ENCODE results near the gene TBL1XR1.

The TBL1XR1 gene

DNA sequence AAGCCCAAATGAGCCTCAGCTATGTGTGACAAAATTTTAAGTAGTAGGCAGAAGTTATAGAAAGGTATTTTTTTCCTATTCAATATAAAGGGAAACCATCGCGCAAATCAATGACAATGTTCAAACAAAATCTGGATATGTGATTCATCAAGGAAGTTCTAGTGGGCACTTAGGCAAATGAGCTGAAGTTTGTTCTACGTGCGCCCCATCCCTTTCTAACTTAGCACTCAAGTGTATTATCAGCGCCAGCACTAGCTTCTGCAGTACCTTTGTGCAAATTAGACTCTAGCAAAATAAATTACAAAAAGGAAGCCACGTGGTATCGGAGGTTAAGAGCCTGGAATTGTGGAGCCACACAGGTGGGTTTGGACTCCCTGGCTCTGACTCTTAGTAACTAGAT is 91.1 kb downstream of the TBL1XR1 start:
- no peak for DNase-seq

DNA sequence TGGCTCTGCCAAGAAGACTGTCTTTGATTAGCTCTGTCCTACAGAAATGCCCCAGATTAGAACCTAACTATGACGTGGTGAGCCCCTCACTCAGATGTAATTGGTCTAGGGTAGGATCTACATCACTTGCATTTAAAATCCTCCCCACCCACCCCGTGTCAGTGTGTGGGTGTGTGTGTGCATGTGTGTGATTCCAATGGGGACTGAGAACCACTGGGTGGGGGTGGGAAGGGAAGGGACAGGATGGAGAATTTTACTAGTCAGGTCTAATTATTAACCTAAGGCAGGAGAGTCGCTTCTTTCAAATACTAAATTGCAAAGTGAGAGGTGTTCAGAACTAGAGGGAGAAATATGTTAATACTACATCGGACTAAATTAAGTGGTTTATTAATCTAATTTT is 91.7 kb downstream of the TBL1XR1 start:
- DNase-seq, result no peak

DNA sequence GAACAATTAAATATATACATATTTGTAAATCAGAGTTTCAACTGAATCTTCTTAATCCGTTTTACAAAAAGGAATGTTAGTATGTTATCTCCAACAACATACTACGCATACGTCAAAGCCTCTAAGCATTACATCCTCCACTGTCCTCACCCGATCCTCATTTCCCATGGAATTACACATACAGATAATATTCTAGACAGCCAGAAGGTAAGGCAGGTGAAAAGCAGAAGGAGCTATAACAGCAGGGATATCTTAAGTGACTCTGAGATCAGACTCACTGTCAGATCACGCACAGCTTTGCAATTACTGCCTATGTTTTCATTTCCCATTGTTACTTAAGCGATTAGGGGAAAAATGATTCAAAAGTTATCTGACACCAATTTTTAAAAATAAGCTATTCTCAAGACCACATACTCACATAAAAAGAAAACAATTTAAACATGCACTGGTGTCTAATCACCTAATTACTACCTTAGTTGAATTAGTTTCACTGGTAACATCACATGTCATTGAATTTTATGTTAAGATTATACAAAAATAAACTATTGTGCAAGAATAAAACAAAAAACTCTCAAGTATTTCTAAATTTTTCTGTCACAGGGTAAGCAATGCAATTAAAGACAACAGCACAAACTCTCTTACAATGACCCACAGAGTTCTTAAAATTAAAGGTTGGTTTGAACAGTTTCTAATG is 92.8 kb downstream of the TBL1XR1 start:
- DNase-seq, result peak; percentile 13

DNA sequence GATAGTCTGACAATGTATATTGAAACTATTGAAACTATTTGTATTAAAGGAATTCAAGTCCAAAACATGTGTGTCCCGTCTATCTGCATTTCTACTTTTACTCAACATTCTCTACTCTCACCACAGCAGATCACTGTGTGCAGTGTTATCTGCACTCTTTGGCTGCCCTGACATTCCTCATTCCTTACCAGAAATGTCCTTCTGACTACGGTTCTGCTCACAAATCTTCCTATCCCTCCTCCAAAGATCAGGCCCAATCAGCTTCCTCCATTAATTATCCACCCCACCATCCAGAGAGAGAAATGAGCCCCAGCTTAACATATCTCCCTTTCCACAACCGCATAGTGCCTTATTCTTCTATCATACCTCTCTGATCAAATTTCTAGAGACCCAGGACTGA is 94.7 kb downstream of the TBL1XR1 start:
- DNase-seq, result no peak

DNA sequence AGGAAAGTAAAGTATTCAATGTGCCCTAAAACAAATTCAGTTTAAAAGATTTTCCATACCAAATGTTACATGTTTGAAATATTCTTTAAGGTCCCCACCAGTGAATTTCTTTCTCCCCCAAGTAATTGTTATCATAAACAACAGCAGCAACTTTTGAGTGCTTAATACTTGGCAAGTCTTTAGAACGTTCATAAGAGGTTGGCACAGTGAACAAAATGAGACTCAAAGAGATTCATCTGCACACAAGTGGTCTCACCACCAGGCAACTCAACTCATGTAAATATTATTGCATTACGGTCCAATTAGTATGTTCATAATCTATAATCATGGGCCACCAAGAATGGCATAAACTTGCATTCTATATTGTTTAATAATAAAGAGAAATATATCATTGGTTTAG is 98.7 kb downstream of the TBL1XR1 start:
- DNase-seq, result no peak

DNA sequence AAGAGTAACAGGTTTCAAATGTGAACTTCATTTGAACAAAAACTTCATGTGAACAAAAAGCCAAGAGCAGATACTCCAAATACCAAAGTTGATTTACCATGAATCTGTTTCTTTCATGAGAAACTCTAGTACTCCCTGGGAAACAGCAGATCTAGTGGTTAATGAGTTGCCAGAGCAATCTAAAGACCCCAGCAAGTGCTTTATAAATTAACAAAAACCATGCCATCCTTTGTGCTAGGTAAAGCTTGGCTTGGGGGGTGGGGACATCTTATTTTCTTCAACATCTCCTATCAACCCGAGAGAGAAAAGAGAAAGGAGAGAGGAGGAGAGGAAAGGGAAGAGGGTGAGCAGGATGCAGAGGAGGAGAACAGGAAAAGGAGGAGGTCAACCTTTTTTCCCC is 100.7 kb downstream of the TBL1XR1 start:
- DNase-seq, result no peak

DNA sequence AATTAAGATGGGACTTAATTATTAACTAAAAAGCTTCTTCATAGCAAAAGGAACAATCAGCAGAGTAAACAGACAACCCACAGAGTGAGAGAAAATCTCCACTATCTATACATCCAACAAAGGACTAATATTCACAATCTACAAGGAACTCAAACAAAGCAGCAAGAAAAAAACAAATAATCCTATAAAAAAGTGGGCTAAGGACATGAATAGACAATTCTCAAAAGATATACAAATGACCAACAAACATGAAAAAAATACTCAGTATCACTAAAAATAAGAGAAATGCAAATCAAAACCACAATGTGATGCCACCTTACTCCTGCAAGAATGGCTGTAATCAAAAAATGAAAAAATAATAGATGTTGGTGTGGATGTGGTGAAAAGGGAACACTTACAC is 103.3 kb downstream of the TBL1XR1 start:
- no peak for DNase-seq

DNA sequence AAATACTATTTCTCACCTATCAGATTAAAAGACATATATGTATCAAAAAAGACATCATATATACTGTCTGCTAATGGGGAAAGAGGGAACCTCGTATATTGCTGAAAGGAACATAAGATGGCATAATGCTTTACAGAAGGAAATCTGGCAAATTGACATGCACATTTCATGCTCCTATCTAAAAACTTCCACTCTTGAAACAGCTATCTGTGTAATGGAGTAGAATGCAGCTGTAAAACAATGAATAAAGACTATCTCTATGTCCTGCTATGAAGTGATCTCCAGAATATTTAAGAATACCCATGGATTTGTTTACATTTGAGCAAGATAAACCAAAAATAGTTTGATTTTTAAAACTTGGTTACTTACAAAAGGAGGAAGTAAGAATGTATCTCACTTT is 107.4 kb downstream of the TBL1XR1 start:
- no peak for DNase-seq

DNA sequence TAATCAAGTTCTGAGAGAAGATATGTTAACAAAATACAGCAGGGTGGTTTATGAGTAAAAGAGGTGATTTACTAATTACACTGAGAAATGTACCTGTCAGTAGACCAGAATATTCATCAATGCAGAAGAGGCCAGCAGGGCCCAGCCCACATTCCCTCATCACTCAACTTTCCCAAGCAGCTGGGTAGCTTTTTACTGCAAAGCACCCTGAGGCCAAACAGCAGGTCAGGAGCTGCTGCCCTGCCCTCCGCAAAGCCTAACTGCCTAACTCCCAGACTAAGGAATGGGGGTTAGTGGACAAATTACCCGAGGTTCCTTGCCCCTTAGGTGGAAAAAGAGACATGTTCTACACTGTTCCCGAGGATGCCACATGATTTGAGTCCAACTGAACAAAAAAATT is 108.2 kb downstream of the TBL1XR1 start:
- DNase-seq, result no peak

DNA sequence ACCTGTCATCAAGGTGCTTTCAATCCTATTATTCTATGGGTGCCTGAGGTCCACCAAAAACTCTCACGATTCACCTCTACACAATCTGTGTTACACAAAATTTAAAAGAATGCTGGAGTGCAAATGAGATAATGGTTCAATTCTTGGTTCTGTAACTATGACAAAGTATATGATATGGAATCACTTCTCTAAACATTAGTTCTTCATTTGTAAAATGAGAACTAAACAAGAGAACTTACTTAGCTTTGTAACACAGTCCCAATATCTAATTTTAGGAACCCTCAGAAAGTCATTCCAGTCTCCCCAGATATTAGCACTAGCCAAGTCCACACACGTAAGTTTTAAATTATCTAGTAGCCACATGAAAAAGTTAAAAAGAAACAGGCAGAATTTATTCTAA is 111.5 kb downstream of the TBL1XR1 start:
- DNase-seq, result no peak

DNA sequence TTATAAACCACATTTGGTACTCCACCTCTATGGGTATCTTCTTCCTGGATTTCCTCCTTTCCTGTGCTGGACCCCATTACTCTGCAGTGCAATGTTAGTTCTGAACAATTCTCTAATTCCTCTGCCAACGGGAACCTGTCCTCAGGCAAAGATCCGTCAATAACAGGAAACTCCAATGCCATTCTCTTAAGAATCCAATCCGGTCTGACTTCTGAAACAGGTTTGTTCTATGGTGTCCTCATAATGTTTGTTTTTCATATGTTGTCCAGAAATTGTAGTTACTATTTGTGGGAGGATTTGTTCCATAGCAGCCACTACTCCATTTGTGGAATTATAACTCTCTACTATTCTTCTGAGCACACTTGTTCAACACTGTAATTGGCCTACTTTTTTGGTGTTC is 112.7 kb downstream of the TBL1XR1 start:
- no peak for DNase-seq

DNA sequence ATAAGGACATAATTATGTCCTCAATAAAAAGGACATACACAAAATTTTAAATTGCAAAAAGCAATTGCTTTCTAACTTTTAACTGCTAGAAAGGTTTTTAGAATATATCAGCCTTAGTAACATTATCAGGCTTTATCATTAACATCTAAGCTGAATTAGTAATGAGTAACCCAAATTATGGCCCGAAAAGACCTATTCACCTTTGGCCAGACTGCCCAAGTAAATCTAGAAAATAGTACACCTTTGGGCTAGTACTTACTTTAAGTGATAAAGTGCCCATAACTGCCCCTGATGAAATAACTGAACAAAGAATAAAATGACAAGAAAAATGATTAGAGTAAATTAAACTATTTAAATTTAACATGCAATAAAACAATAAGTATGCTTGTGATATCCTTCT is 117.2 kb downstream of the TBL1XR1 start:
- no peak for DNase-seq

DNA sequence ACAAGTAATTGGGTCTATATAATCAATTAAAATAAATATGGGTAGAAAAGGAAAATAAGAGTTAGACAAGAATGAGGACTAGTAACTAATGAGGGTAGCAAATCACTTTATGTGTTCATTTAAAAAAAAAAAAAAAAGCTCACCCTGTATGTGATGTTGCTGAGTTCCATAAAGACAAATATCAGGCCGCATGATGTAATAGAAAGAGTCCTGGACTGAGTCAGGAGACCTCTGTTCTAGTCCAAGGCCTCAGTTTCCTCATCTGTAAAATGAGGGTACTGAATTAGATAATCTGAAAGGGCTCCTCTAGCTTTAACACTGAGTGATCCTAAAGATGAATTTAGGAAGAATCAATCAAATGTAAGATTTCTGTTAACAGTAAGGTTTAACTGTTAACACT is 117.6 kb downstream of the TBL1XR1 start:
- no peak for DNase-seq

DNA sequence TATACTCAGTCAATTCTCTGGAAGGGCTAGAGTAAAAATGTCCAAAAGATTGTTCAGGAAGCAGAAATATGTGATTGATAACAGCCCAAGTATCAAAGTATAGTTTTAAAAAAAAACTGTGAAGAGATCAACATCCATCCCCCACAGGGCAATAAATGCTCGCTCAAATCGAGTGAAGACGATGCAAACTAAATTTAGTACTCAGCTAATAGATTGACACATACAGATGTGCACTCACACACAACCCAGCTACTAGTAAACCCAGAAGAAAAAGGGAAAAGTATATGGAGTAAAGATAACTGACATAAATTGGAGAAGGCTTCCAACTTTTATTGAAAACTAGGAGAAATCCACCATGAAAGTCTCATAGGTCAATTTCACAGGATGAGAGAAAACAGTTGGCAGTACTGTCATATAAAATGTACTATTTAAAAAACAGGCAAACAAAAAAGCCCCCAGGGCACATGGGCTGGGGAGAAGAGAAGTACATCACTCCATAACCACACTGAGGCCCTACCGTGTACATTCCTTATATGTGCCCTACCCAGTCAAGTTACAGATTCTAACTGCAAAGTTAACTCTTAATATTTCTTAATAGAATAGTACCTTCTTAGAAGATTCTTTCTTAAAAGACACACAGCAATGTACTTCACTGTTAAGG is 125.7 kb downstream of the TBL1XR1 start:
- no peak for DNase-seq

DNA sequence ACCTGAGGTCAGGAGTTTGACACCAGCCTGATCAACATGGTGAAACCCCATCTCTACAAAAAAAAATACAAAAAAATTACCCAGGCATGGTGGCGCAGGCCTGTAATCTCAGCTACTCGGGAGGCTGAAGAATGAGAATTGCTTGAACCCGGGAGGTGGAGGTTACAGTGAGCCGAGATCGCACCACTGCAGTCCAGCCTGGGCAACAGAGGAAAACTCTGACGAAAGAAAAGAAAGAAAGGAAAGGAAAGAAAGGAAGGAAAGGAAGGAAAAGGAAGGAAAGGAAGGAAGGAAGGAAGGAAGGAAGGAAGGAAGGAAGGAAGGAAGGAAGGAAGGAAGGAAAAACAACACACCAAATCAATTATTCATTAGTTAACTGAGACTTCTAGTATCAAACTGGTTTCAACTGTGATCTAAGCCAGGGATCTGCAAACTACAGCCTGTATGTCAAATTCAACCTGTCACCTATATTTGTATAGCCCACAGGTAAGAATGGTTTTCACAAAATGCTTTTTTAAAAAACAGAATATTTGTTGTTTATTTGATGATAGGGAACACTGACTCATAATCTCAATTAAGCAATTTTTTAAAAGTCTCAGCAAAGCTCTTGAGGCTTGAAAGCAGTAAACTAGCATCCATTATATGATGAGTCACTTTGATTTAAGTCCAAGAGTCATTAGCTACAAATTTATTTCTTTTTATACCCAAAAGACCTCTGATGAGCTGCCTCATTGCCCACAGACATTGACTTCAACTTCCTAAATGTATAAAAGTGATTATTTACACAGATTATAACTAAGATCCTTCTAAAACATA is 127.6 kb downstream of the TBL1XR1 start:
- DNase-seq, result peak; percentile 57

DNA sequence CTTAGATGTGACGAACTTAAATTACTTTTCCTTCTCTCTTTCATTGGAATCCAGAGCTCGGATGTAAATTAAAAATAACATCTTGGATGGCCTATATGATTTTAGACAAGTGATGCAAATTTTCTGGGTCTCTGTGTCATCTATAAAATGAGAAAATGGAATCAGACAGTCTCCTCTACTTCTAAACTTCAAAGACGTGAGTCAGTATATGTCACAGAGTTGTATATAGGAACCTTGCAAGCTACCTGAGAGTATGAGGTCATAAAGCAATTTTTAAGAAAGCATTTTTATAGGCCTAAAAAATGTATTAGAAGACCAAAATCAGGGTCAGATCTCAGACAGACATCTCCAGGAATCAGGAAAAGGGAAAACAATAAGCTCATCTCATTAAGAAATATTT is 128.3 kb downstream of the TBL1XR1 start:
- no peak for DNase-seq

DNA sequence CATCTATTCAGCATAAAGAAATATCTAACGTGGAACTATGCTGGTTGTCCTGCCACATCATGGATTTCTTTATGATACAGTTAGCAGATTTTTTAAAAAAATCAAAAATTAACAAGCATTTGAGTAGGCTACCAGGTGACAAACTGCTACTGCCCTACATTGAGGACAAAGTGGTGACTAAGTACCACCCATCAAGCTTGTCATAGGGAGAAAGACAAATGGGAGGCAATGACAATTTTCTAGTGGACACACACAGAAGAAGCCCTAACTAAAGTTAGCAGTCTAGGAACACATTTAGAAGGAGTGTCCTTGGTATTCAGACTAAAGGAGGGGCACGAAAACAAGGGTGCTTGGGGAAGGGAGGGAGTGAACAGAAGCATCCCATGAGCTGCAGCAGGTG is 131.2 kb downstream of the TBL1XR1 start:
- DNase-seq, result no peak

DNA sequence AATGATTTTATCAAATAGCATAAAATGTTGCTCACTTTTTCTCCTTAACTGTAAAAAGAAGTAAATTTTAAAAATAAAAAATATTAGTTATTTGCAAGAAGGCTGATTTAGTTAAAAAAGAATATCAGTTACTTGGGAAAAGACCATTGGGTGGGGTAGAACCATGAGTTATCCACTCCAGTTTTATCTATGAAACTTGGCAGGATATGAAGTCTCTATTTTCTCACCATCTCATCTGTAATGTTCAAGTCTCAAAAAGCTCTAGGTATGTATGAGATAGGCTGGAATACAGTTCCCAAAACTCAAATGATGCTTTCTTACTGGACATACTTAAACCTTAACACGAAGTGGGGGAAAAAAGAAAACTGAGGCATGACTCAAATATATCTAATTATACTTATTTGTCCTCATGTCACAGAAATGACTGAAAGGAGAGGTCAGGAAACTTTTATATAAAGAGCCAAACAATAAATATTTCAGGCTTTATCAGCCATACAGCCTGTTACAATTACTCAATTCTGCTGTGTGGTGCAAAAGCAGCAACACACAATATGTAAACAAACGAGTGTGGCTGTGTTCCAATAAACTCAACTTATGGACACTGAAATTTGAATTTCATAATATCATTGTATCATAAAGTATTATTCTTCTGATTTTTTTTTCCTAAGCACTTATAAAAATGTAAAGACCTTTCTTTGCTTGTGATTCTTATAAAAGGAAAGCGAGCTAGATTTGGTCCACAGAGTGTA is 131.8 kb downstream of the TBL1XR1 start:
- DNase-seq, result no peak

DNA sequence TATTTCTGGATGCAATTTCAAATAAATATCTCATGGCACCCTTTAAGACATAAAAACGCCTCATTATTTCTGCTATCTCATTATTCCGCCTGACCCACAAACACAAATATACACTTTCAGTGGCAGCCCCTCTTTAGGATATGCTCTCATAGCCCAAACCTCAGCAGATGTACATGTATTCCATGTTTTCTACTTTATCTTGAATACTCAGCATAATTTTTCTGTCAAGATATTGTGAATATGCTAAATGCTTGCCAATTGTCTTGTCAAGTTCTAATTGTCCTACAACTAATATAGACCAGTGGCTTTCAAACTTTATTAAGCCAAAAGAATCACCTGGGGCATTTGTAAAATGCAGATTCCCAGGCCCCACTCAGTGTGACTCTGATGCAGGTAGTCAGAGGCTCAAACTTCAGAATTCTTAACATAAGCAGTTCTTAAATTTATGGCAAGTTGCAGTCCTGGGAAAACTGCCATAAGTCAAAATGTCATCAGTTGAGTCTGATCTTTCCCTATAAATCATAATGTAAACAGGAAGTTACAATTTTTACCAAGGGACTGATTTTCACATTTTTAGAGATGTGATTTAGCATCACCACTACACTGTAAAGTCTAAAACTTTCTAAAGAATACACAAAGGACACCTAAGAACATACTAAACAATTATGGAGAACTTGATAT is 135.1 kb downstream of the TBL1XR1 start:
- no peak for DNase-seq

DNA sequence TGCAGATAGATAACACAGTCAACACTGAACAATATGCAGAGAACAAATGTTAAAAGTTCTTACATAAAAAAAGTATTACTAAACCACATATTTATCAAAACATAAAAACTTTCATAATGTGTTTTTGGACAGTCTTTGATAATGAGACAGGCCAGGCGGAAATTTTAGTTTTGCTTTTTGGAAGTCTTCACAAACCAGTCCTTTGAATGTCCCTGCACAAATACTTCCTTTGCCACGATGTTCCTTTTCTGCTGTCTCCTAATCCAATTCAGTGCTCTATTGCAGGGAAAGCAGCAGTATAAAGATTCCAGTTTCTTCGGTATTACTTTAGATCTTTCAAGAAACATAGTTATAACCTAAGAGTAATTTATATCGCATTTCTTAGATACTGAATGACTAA is 135.9 kb downstream of the TBL1XR1 start:
- no peak for DNase-seq

DNA sequence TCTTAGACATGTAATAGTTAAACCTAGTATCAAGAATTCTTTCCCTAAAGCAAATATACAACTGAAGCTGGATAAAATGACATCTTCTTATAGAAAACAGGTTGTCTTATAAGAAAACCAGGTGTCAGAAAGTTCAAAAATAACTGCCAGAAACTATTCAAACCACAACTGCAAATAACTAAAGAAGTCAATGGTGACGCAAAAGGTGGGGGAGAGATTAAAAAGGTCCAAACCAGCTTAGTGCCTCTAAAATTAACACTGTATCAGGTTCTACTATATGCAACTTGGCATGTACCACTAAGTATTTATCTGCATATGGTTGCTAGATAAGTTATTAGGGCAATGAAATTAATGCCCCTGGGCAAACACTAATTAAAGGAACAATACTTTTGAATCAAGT is 136.8 kb downstream of the TBL1XR1 start:
- no peak for DNase-seq

DNA sequence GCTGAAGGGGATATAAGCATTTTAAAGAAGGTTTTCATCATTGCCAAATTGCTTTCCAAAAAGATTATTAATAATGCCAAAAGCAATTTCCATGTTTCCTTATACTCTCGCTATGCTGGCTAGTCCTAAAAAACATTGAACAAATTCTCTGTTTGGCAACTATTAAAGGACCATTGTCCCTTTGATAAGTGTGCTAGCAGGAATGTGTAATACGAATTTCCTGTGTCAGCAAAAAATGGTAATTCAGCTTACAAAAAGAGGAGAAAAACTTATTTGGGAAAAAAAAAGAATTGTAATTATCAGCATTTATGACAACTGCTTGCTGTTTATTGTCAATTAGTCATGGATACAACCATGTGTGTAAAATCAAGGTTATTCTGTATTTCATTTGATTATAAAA is 138.6 kb downstream of the TBL1XR1 start:
- no peak for DNase-seq

DNA sequence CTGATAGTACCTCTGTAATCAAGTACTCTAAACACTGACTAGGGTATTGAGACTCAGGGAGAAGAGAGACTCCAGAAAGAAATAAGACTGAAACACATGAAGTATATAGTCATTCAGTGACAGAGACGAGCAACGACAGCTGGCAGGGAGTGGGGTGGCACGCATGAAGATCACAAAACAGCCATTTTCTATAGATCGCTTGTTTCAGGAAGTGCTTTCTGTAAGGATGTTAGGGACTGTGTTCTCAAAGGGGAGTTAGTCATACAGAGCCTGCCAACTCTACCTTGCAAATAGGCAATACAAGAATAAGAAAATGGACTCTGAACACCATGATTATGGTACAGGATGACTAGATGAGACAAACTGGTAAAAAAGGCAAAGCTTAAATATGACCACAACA is 139.5 kb downstream of the TBL1XR1 start:
- DNase-seq, result no peak

All from NCI-H1105 treated with DMSO at 0.1 percent for 48 hours (cell line).